ENCODE measurements around the gene PPP1R12B.
"Not testable (repeated sequence)": the region's sequence is repeated elsewhere in the genome, so short reads cannot be mapped to it uniquely, and the experiment has no call there.

The PPP1R12B gene

GRCh38 chr1:202630541-202630940, 282.0 kb downstream of the PPP1R12B start:
- H3K9me2 ChIP-seq (replicated peaks; ENCODE audit: control insufficient read depth, low read length), result no peaks in the 10 kb centered on the region
- peaks cover 13% of the 10 kb centered on the region; the same call in 1 of the 2 replicates for H3K27me3 ChIP-seq (ENCODE audit: control insufficient read depth, low read length)
- no peaks in the 10 kb centered on the region for H3K79me2 ChIP-seq (ENCODE audit: control insufficient read depth, low read length)
- H3K9me3 ChIP-seq (ENCODE audit: control insufficient read depth, insufficient read depth, low read length), result no peaks in the 10 kb centered on the region
- no peaks in the 10 kb centered on the region for H3F3A ChIP-seq (ENCODE audit: control insufficient read depth, insufficient read depth)
- H3K27ac ChIP-seq (ENCODE audit: low read depth, low read length), result no peak overlapping the region
- no peak overlapping the region for H3K4me3 ChIP-seq (ENCODE audit: low read length)
- no peaks in the 10 kb centered on the region for H3K36me3 ChIP-seq (ENCODE audit: control insufficient read depth, low read length)
- peaks cover 33% of the 10 kb centered on the region for H3K4me1 ChIP-seq (ENCODE audit: control insufficient read depth, low read length)
- H4K20me1 ChIP-seq (ENCODE audit: control insufficient read depth, insufficient read depth, low read depth, low read length), result no peaks in the 10 kb centered on the region
- no peak overlapping the region for H3K4me2 ChIP-seq (ENCODE audit: low read length)
- TF ChIP-seq EZH2phosphoT487 (IDR thresholded peaks at IDR 0.05; ENCODE audit: borderline replicate concordance, low read length) (no peak), CTCF (IDR thresholded peaks at IDR 0.05; ENCODE audit: low read depth, low read length, poor library complexity, severe bottlenecking) (no peak)

- H3K9me3 ChIP-seq (ENCODE audit: control insufficient read depth, insufficient read depth, low read length), result no peaks in the 10 kb centered on the region
- no peak overlapping the region for H3K27ac ChIP-seq (ENCODE audit: low read depth, low read length)
- TF ChIP-seq CTCF (IDR thresholded peaks at IDR 0.05; ENCODE audit: low read depth, low read length, poor library complexity, severe bottlenecking), result no peak
- H3K27me3 ChIP-seq (ENCODE audit: control insufficient read depth, low read length), result peaks cover 13% of the 10 kb centered on the region; the same call in 1 of the 2 replicates
- H3K4me1 ChIP-seq (ENCODE audit: control insufficient read depth, low read length), result peaks cover 29% of the 10 kb centered on the region
- no peaks in the 10 kb centered on the region for H3K79me2 ChIP-seq (ENCODE audit: control insufficient read depth, low read length)
- no peaks in the 10 kb centered on the region for H3F3A ChIP-seq (ENCODE audit: control insufficient read depth, insufficient read depth)
- H3K4me3 ChIP-seq (ENCODE audit: low read length), result no peak overlapping the region
- H3K4me2 ChIP-seq (ENCODE audit: low read length), result no peak overlapping the region
- H3K36me3 ChIP-seq (ENCODE audit: control insufficient read depth, low read length), result no peaks in the 10 kb centered on the region
- no peaks in the 10 kb centered on the region for H3K9me2 ChIP-seq (replicated peaks; ENCODE audit: control insufficient read depth, low read length)
- no peaks in the 10 kb centered on the region for H4K20me1 ChIP-seq (ENCODE audit: control insufficient read depth, insufficient read depth, low read depth, low read length)
These were observed 282.8 kb downstream of the PPP1R12B start for GRCh38 chr1:202631076-202631923.

GRCh38 chr1:202632241-202632640, 283.7 kb downstream of the PPP1R12B start:
- Histone ChIP-seq H3F3A (ENCODE audit: control insufficient read depth, insufficient read depth) (no peaks in the 10 kb centered on the region), H3K9me2 (replicated peaks; ENCODE audit: control insufficient read depth, low read length) (no peaks in the 10 kb centered on the region), H4K20me1 (ENCODE audit: control insufficient read depth, insufficient read depth, low read depth, low read length) (no peaks in the 10 kb centered on the region), H3K9me3 (ENCODE audit: control insufficient read depth, insufficient read depth, low read length) (no peaks in the 10 kb centered on the region), H3K4me3 (ENCODE audit: low read length) (no peak overlapping the region), H3K4me2 (ENCODE audit: low read length) (no peak overlapping the region), H3K27ac (ENCODE audit: low read depth, low read length) (no peak overlapping the region), H3K36me3 (ENCODE audit: control insufficient read depth, low read length) (no peaks in the 10 kb centered on the region), H3K79me2 (ENCODE audit: control insufficient read depth, low read length) (no peaks in the 10 kb centered on the region), H3K4me1 (ENCODE audit: control insufficient read depth, low read length) (peaks cover 20% of the 10 kb centered on the region), H3K27me3 (ENCODE audit: control insufficient read depth, low read length) (peaks cover 16% of the 10 kb centered on the region; the same call in 1 of the 2 replicates)
- TF ChIP-seq EZH2phosphoT487 (IDR thresholded peaks at IDR 0.05; ENCODE audit: borderline replicate concordance, low read length) (no peak), CTCF (IDR thresholded peaks at IDR 0.05; ENCODE audit: low read depth, low read length, poor library complexity, severe bottlenecking) (no peak)

- not testable (repeated sequence) for H3K4me3 ChIP-seq (ENCODE audit: low read length); H3K27ac ChIP-seq (ENCODE audit: low read depth, low read length); H3K4me1 ChIP-seq (ENCODE audit: control insufficient read depth, low read length); H3K36me3 ChIP-seq (ENCODE audit: control insufficient read depth, low read length); H4K20me1 ChIP-seq (ENCODE audit: control insufficient read depth, insufficient read depth, low read depth, low read length); H3K9me3 ChIP-seq (ENCODE audit: control insufficient read depth, insufficient read depth, low read length); H3K9me2 ChIP-seq (replicated peaks; ENCODE audit: control insufficient read depth, low read length); H3K79me2 ChIP-seq (ENCODE audit: control insufficient read depth, low read length); H3K4me2 ChIP-seq (ENCODE audit: low read length); H3F3A ChIP-seq (ENCODE audit: control insufficient read depth, insufficient read depth)
- H3K27me3 ChIP-seq (ENCODE audit: control insufficient read depth, low read length), result peaks cover 25% of the 10 kb centered on the region
These were observed 287.7 kb downstream of the PPP1R12B start for GRCh38 chr1:202636171-202636570.

GRCh38 chr1:202637321-202638018, 289.0 kb downstream of the PPP1R12B start:
- not testable (repeated sequence) for H3K9me2 ChIP-seq (replicated peaks; ENCODE audit: control insufficient read depth, low read length); H3K4me1 ChIP-seq (ENCODE audit: control insufficient read depth, low read length); H4K20me1 ChIP-seq (ENCODE audit: control insufficient read depth, insufficient read depth, low read depth, low read length); H3K27ac ChIP-seq (ENCODE audit: low read depth, low read length); H3K9me3 ChIP-seq (ENCODE audit: control insufficient read depth, insufficient read depth, low read length); H3K36me3 ChIP-seq (ENCODE audit: control insufficient read depth, low read length); H3F3A ChIP-seq (ENCODE audit: control insufficient read depth, insufficient read depth); H3K4me3 ChIP-seq (ENCODE audit: low read length); H3K4me2 ChIP-seq (ENCODE audit: low read length); H3K79me2 ChIP-seq (ENCODE audit: control insufficient read depth, low read length)
- peaks cover 32% of the 10 kb centered on the region for H3K27me3 ChIP-seq (ENCODE audit: control insufficient read depth, low read length)
